Mesothelial cell of epicardium (in vitro differentiated cells): ENCODE results near the gene ARHGEF17. TPM values are rescaled to one million over a fixed set of nuclear protein-coding genes. Genes with fewer than 3 reads are reported as not detected.
"Not testable (repeated sequence)": the region's sequence is repeated elsewhere in the genome, so short reads cannot be mapped to it uniquely, and the experiment has no call there.

Experiments used
- DNase-seq, 2 experiments: peaks; one replicate each; pipeline ENCODE4 v3.0.0; 2021; ENCODE audit warnings: low spot score in 2 of 2; ENCODE audit not compliant: unreplicated experiment in 2 of 2
- H3K27ac Mint-ChIP-seq: 2 replicates; pipeline ENCODE4 v1.8.0; 2021; ENCODE audit warnings: mixed read lengths
- H3K27me3 Mint-ChIP-seq: 2 replicates; pipeline ENCODE4 v1.8.0; 2021; ENCODE audit warnings: low read depth, mixed read lengths
- H3K36me3 Mint-ChIP-seq: 2 replicates; pipeline ENCODE4 v1.8.0; 2021; ENCODE audit warnings: mixed read lengths
- H3K4me1 Mint-ChIP-seq: 2 replicates; pipeline ENCODE4 v1.8.0; 2021; ENCODE audit warnings: mixed read lengths
- H3K4me3 Mint-ChIP-seq: 2 replicates; pipeline ENCODE4 v1.8.0; 2021; ENCODE audit warnings: mild to moderate bottlenecking, moderate library complexity, mixed read lengths
- H3K9me3 Mint-ChIP-seq: 2 replicates; pipeline ENCODE4 v1.8.0; 2021; ENCODE audit warnings: mixed read lengths
- CTCF ChIP-seq: fragments of 200-600 bp; sonication (generic); IDR thresholded peaks from one replicate; pipeline ENCODE4 v1.5.0; 2021; ENCODE audit warnings: antibody characterized with exemption; ENCODE audit not compliant: unreplicated experiment
- total RNA-seq: library from RNA; stranded (reverse); gene quantifications from 3 replicates; pipeline ENCODE4 v1.2.1, GENCODE V29; 2021

Gene ARHGEF17
- total RNA-seq, 1 donor from 2014 or later = 150 TPM

GRCh38 chr11:73271936-73272679 lies 36.0 kb upstream of the ARHGEF17 start, which contains the start of gene P2RY6:
Gene P2RY6 (plus strand): TSS chr11:73272338. CDS start chr11:73296519, 24,181 bp downstream.
- Mint-ChIP-seq H3K4me1 (peaks cover 42% of the 10 kb centered on the region), H3K36me3 (no peaks in the 10 kb centered on the region), H3K27me3 (peaks cover 29% of the 10 kb centered on the region), H3K4me3 (no peak within 1 kb of the TSS), H3K9me3 (no peaks in the 10 kb centered on the region), H3K27ac (peak within 1 kb of the TSS; percentile 60)
- TF ChIP-seq CTCF = no peak
- no peak for DNase-seq

- DNase-seq = no peak
- Mint-ChIP-seq H3K9me3 (no peaks in the 10 kb centered on the region), H3K27ac (no peak overlapping the region), H3K4me3 (no peak overlapping the region), H3K4me1 (peaks cover 42% of the 10 kb centered on the region), H3K27me3 (peaks cover 26% of the 10 kb centered on the region), H3K36me3 (no peaks in the 10 kb centered on the region)
- TF ChIP-seq CTCF = no peak
Observed at GRCh38 chr11:73272680-73273038, 35.4 kb upstream of the ARHGEF17 start.

GRCh38 chr11:73273222-73273895 lies 34.7 kb upstream of the ARHGEF17 start:
- no peaks in the 10 kb centered on the region for H3K36me3 Mint-ChIP-seq
- H3K27ac Mint-ChIP-seq = no peak overlapping the region
- no peak overlapping the region for H3K4me3 Mint-ChIP-seq

GRCh38 chr11:73274191-73274590 lies 33.9 kb upstream of the ARHGEF17 start:
- H3K36me3 Mint-ChIP-seq, H3K9me3 Mint-ChIP-seq, DNase-seq, H3K4me3 Mint-ChIP-seq, H3K27ac Mint-ChIP-seq: not testable (repeated sequence)
- Mint-ChIP-seq H3K27me3 (peaks cover 26% of the 10 kb centered on the region), H3K4me1 (peaks cover 39% of the 10 kb centered on the region)

More at GRCh38 chr11:73273222-73273895, 34.7 kb upstream of the ARHGEF17 start:
- TF ChIP-seq CTCF = no peak
- Mint-ChIP-seq H3K4me1 (peaks cover 42% of the 10 kb centered on the region), H3K27me3 (peaks cover 26% of the 10 kb centered on the region), H3K9me3 (no peaks in the 10 kb centered on the region)
- DNase-seq = no peak

GRCh38 chr11:73274722-73275380 lies 33.2 kb upstream of the ARHGEF17 start:
- peaks cover 32% of the 10 kb centered on the region for H3K4me1 Mint-ChIP-seq
- H3K27me3 Mint-ChIP-seq = peaks cover 24% of the 10 kb centered on the region
- no peaks in the 10 kb centered on the region for H3K36me3 Mint-ChIP-seq
- DNase-seq = no peak
- no peak overlapping the region for H3K4me3 Mint-ChIP-seq
- H3K9me3 Mint-ChIP-seq = no peaks in the 10 kb centered on the region
- no peak for TF ChIP-seq CTCF
- no peak overlapping the region for H3K27ac Mint-ChIP-seq

- Mint-ChIP-seq H3K9me3 (no peaks in the 10 kb centered on the region), H3K36me3 (no peaks in the 10 kb centered on the region), H3K4me1 (peaks cover 28% of the 10 kb centered on the region), H3K27me3 (peaks cover 24% of the 10 kb centered on the region), H3K4me3 (no peak overlapping the region), H3K27ac (no peak overlapping the region)
- TF ChIP-seq CTCF = no peak
- DNase-seq = no peak
Observed at GRCh38 chr11:73275381-73275750, 32.7 kb upstream of the ARHGEF17 start.
